ENCODE results near the gene METTL16.

DNA sequence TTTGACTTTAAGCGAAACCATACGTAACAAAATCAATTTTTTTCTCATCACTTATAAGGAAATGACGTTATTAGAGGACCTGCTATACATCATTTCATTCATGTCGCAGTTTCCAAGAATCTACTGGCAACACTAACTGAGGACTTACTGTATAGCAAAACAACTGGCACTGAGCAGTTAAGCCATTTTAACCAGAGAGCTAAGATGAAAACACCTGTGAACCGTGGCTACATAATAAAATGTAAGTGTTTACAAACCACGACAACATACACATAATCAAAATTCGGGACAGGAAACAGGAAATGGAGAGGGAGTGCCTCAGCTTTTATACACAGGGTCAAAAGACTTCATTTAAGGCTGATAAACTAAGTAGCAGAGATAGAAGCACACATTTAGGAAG lies 29.5 kb downstream of the METTL16 start:
- TF ChIP-seq, protein P1, sequence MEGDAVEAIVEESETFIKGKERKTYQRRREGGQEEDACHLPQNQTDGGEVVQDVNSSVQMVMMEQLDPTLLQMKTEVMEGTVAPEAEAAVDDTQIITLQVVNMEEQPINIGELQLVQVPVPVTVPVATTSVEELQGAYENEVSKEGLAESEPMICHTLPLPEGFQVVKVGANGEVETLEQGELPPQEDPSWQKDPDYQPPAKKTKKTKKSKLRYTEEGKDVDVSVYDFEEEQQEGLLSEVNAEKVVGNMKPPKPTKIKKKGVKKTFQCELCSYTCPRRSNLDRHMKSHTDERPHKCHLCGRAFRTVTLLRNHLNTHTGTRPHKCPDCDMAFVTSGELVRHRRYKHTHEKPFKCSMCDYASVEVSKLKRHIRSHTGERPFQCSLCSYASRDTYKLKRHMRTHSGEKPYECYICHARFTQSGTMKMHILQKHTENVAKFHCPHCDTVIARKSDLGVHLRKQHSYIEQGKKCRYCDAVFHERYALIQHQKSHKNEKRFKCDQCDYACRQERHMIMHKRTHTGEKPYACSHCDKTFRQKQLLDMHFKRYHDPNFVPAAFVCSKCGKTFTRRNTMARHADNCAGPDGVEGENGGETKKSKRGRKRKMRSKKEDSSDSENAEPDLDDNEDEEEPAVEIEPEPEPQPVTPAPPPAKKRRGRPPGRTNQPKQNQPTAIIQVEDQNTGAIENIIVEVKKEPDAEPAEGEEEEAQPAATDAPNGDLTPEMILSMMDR (IDR thresholded peaks at IDR 0.05): no peak
- no peak for TF ChIP-seq POLR2A (IDR thresholded peaks at IDR 0.05)
